Measurements from ENCODE around the gene WDFY2. TPM values are rescaled to one million over a fixed set of nuclear protein-coding genes. Genes with fewer than 3 reads are reported as not detected.

Gene WDFY2
- total and polyA plus RNA-seq, 2 of the 13 experiments (the other 11 are each of a cell fraction or from before 2014, with no cell fraction given): 22.6 to 27.0 TPM

GRCh38 chr13:51668580-51669195 lies 84.4 kb downstream of the WDFY2 start (continued):
- TF ChIP-seq REST (IDR thresholded peaks at IDR 0.05; ENCODE audit: borderline replicate concordance in 1 of 2, low read depth in 1 of 2, low read length in 2 of 2): no peak
- TF ChIP-seq GABPA (IDR thresholded peaks at IDR 0.05; ENCODE audit: low read depth, low read length): no peak
- no peak for TF ChIP-seq GABPA (CRISPR knock-in tag; IDR thresholded peaks at IDR 0.05; ENCODE audit: low read depth)
- no peak for TF ChIP-seq HOXA3 (CRISPR knock-in tag; IDR thresholded peaks at IDR 0.05)
- TF ChIP-seq SOX6 (IDR thresholded peaks at IDR 0.05): no peak
- TF ChIP-seq SOX6 (CRISPR knock-in tag; IDR thresholded peaks at IDR 0.05): peak; percentile 88
- TF ChIP-seq SRSF4 (IDR thresholded peaks at IDR 0.05; ENCODE audit: low read depth, low read length, poor library complexity, severe bottlenecking): no peak
- TF ChIP-seq ZNF160 (CRISPR knock-in tag; IDR thresholded peaks at IDR 0.05): no peak
- TF ChIP-seq RBM22 (optimal IDR thresholded peaks at IDR 0.05; ENCODE audit: low read length): no peak
- no peak for TF ChIP-seq HOXD1 (CRISPR knock-in tag; IDR thresholded peaks at IDR 0.05)
- TF ChIP-seq ZNF3 (CRISPR knock-in tag; IDR thresholded peaks at IDR 0.05): no peak
- TF ChIP-seq ZNF282 (IDR thresholded peaks at IDR 0.05; ENCODE audit: partially characterized antibody): no peak
- TF ChIP-seq TMF1 (CRISPR knock-in tag; IDR thresholded peaks at IDR 0.05; ENCODE audit: low read depth): no peak
- no peak for TF ChIP-seq REPIN1 (CRISPR knock-in tag; IDR thresholded peaks at IDR 0.05; ENCODE audit: borderline replicate concordance, low read depth)
- no peak for TF ChIP-seq ZSCAN9 (CRISPR knock-in tag; IDR thresholded peaks at IDR 0.05; ENCODE audit: borderline replicate concordance)
- TF ChIP-seq ZNF557 (CRISPR knock-in tag; IDR thresholded peaks at IDR 0.05): no peak
- TF ChIP-seq KLF11 (CRISPR knock-in tag; IDR thresholded peaks at IDR 0.05): no peak
- peak; percentile 42; the same call in 1 of the 2 replicates for TF ChIP-seq SALL1 (CRISPR knock-in tag; IDR thresholded peaks at IDR 0.05)
- TF ChIP-seq ZBTB46 (CRISPR knock-in tag; IDR thresholded peaks at IDR 0.05; ENCODE audit: borderline replicate concordance): no peak
- no peak for TF ChIP-seq ZNF646 (CRISPR knock-in tag; IDR thresholded peaks at IDR 0.05)

All from HepG2 (cell line).